SK-N-SH (cell line): Measurements from ENCODE around the gene ZNF177. TPM values are rescaled to one million over a fixed set of nuclear protein-coding genes. Genes with fewer than 3 reads are reported as not detected.

Experiments
- CTCF ChIA-PET: fragments of 300-600, 350-600 bp; formaldehyde crosslinking; extraction: SDS; loops from one replicate; lab custom pipeline; 2021; lab: Yijun Ruan, JAX
- POLR2A ChIA-PET: fragments of 350-600 bp; sonication (Branson Sonifier 250); formaldehyde crosslinking; extraction: SDS; loops from one replicate; lab custom pipeline; 2020; ENCODE audit warnings: antibody characterized with exemption, inconsistent platforms; lab: Yijun Ruan, JAX
- DNase-seq: peaks from one replicate; pipeline ENCODE4 v3.0.0; 2012
- H2AFZ ChIP-seq: fragments of 200-600 bp; sonication (generic); 2 replicates; pipeline ENCODE4 v1.8.1; 2016; ENCODE audit warnings: antibody characterized with exemption, mild to moderate bottlenecking, low read depth
- H3F3A ChIP-seq: fragments of 200-600 bp; sonication (generic); replicated peaks from 2 replicates; pipeline ENCODE3; 2016; ENCODE audit warnings: antibody characterized with exemption, mild to moderate bottlenecking; ENCODE audit not compliant: insufficient read depth
- H3K27ac ChIP-seq, 2 experiments: fragments of 200-500 bp in 1 of 2; fragments of 200-600 bp in 1 of 2; sonication (Bioruptor generic) in 1 of 2; sonication (generic), shearing (Covaris generic) in 1 of 2; 2 replicates each; pipeline versions ENCODE4 v1.5.1 to v1.6.1; 2014 to 2016; ENCODE audit warnings: low read depth in 2 of 2, inconsistent platforms in 1 of 2, low read length in 1 of 2, mild to moderate bottlenecking in 1 of 2, mixed read lengths in 1 of 2
- H3K27me3 ChIP-seq: fragments of 200-600 bp; sonication (generic), shearing (Covaris generic); 2 replicates; pipeline ENCODE4 v1.6.1; 2016; ENCODE audit warnings: mixed run types; ENCODE audit not compliant: insufficient read depth
- H3K36me3 ChIP-seq, 2 experiments: fragments of 200-500 bp in 1 of 2; fragments of 200-600 bp in 1 of 2; sonication (Bioruptor generic) in 1 of 2; sonication (generic) in 1 of 2; replicated peaks in 1 of 2; 2 replicates each; pipeline versions ENCODE3 to v1.5.1; 2014 to 2016; ENCODE audit warnings: low read length in 1 of 2, mild to moderate bottlenecking in 1 of 2; ENCODE audit not compliant: insufficient read depth in 2 of 2, control insufficient read depth in 1 of 2
- H3K4me1 ChIP-seq, 2 experiments: fragments of 200-500 bp in 1 of 2; fragments of 200-600 bp in 1 of 2; sonication (Bioruptor generic) in 1 of 2; sonication (generic), shearing (Covaris generic) in 1 of 2; 2 replicates each; pipeline versions ENCODE4 v1.5.1 to v1.6.1; 2014 to 2016; ENCODE audit warnings: low read depth in 1 of 2, low read length in 1 of 2, mixed run types in 1 of 2; ENCODE audit not compliant: insufficient read depth in 2 of 2, control insufficient read depth in 1 of 2
- H3K4me2 ChIP-seq: fragments of 200-600 bp; sonication (generic), shearing (Covaris generic); 2 replicates; pipeline ENCODE4 v1.6.1; 2017; ENCODE audit warnings: mixed run types
- H3K4me3 ChIP-seq, 2 experiments: fragments of 200-500 bp in 1 of 2; fragments of 200-600 bp in 1 of 2; sonication (Bioruptor generic) in 1 of 2; sonication (generic), shearing (Covaris generic) in 1 of 2; 2 replicates each; pipeline versions ENCODE4 v1.5.1 to v1.8.1; 2014 to 2016; ENCODE audit warnings: low read depth in 2 of 2, inconsistent platforms in 1 of 2, low read length in 1 of 2, mild to moderate bottlenecking in 1 of 2, mixed read lengths in 1 of 2, moderate library complexity in 1 of 2
- H3K79me2 ChIP-seq: fragments of 200-600 bp; sonication (generic); 2 replicates; pipeline ENCODE4 v1.8.1; 2017; ENCODE audit warnings: mild to moderate bottlenecking; ENCODE audit not compliant: insufficient read depth
- H3K9ac ChIP-seq: fragments of 200-600 bp; sonication (generic); 2 replicates; pipeline ENCODE4 v1.6.1; 2017; ENCODE audit warnings: mixed run types
- H3K9me2 ChIP-seq: fragments of 200-600 bp; sonication (generic); 2 replicates; pipeline ENCODE4 v1.6.1; 2017; ENCODE audit warnings: mixed run types
- H3K9me3 ChIP-seq: fragments of 200-600 bp; sonication (generic); 2 replicates; pipeline ENCODE4 v1.6.1; 2017; ENCODE audit warnings: mixed run types, mild to moderate bottlenecking, moderate library complexity
- H4K20me1 ChIP-seq: fragments of 200-600 bp; sonication (generic); 2 replicates; pipeline ENCODE4 v1.6.1; 2017; ENCODE audit warnings: mild to moderate bottlenecking, mixed run types; ENCODE audit not compliant: insufficient read depth
- ELF1 ChIP-seq: IDR thresholded peaks from 2 replicates; pipeline ENCODE4 v1.4.0; 2012
- EP300 ChIP-seq, 2 experiments: IDR thresholded peaks; 2 replicates each; pipeline versions ENCODE4 v1.4.0 to v1.6.1; 2012; ENCODE audit warnings: borderline replicate concordance in 1 of 2, low read depth in 1 of 2, low read length in 1 of 2
- EZH2phosphoT487 ChIP-seq: fragments of 200-600 bp; sonication (generic); IDR thresholded peaks from 2 replicates; pipeline ENCODE4 v1.6.1; 2017; ENCODE audit warnings: low read depth, mixed run types, mild to moderate bottlenecking, antibody characterized with exemption, moderate library complexity, borderline replicate concordance
- FOXM1 ChIP-seq: IDR thresholded peaks from 2 replicates; pipeline ENCODE4 v1.4.0; 2012; ENCODE audit warnings: low read depth, mild to moderate bottlenecking
- NRF1 ChIP-seq: IDR thresholded peaks from 2 replicates; pipeline ENCODE4 v1.6.1; 2012; ENCODE audit warnings: low read depth, mild to moderate bottlenecking, low read length
- RAD21 ChIP-seq: IDR thresholded peaks from 2 replicates; pipeline ENCODE4 v1.6.1; 2012; ENCODE audit warnings: mild to moderate bottlenecking, low read length
- RFX5 ChIP-seq: IDR thresholded peaks from 2 replicates; pipeline ENCODE4 v1.6.1; 2012; ENCODE audit warnings: mild to moderate bottlenecking, improper control_type of control experiment, low read length
- SIN3A ChIP-seq: IDR thresholded peaks from 2 replicates; pipeline ENCODE4 v1.6.1; 2012; ENCODE audit warnings: low read depth, mild to moderate bottlenecking, low read length, moderate library complexity, borderline replicate concordance
- TAF1 ChIP-seq: IDR thresholded peaks from 2 replicates; pipeline ENCODE4 v1.6.1; 2012; ENCODE audit warnings: low read depth, mild to moderate bottlenecking, low read length, moderate library complexity, borderline replicate concordance
- TCF12 ChIP-seq: IDR thresholded peaks from 2 replicates; pipeline ENCODE4 v1.4.0; 2012
- TEAD4 ChIP-seq: IDR thresholded peaks from 2 replicates; pipeline ENCODE4 v1.4.0; 2012; ENCODE audit warnings: mild to moderate bottlenecking, borderline replicate concordance; ENCODE audit not compliant: insufficient read depth
- YY1 ChIP-seq: IDR thresholded peaks from 2 replicates; pipeline ENCODE4 v1.4.0; 2012; ENCODE audit warnings: low read depth, mild to moderate bottlenecking
- WGBS: methylation state at CpG from one replicate; pipeline ENCODE4 v1.1.6; 2017; ENCODE audit warnings: low lambda C conversion rate; 5-methylcytosine and 5-hydroxymethylcytosine counted together
- polyA plus RNA-seq, 3 experiments: library from polyadenylated mRNA; depleted of rRNA; stranded (reverse); fragments of >200 nt; gene quantifications; 2 replicates each; pipeline ENCODE4 v1.2.3, GENCODE V29; 2012
- TF ChIP-seq, protein P1 (sequence below): IDR thresholded peaks from 2 replicates; pipeline ENCODE4 v1.4.0; 2012; ENCODE audit warnings: low read depth, borderline replicate concordance

Gene ZNF177
- polyA plus RNA-seq, 1 of the 3 experiments (the other 2 are of a cell fraction) = 2.6 TPM

DNA sequence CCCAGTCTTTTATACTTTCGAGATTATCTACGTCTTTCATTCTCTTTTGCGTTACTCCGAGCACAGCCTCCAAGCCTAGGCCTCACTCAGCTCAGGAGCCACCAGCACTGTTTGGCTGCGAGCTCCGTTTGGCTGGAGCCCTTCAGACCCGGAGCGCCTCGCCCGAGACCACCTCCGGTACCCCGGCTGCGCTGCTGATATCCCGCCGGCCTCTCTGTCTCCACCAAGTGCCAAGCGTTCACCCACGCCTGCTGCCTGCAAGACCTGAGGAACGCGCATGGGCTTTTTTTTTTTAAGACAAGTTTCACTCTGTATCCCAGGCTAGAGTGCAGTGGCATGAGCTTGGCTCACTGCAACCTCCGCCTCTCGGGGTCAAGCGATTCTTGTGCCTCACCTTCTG is 14.1 kb upstream of the ZNF177 start:
- TF ChIP-seq TAF1 = no peak
- no peak for TF ChIP-seq TEAD4
- no peak for TF ChIP-seq SIN3A
- no peak for TF ChIP-seq NRF1
- no peak for TF ChIP-seq EP300 (IDR thresholded peaks at IDR 0.05; ENCODE audit: borderline replicate concordance in 1 of 2, low read depth in 1 of 2, low read length in 1 of 2)
- TF ChIP-seq EZH2phosphoT487 = no peak
- H3K27ac ChIP-seq = no peak overlapping the region
- no peak overlapping the region for H3K9ac ChIP-seq
- H3K9me3 ChIP-seq = peaks cover 35% of the 10 kb centered on the region; the same call in 1 of the 2 replicates
- H3F3A ChIP-seq = no peaks in the 10 kb centered on the region
- no peaks in the 10 kb centered on the region for H3K9me2 ChIP-seq
- 95% methylated on average over 21 of the region's 22 CpGs for WGBS
- H3K27me3 ChIP-seq = no peaks in the 10 kb centered on the region
- H3K4me2 ChIP-seq = no peak overlapping the region
- no peak overlapping the region; a peak in 1 of 4 replicates for H3K4me3 ChIP-seq
- H4K20me1 ChIP-seq = no peaks in the 10 kb centered on the region
- no peaks in the 10 kb centered on the region for H3K79me2 ChIP-seq
- H3K36me3 ChIP-seq = peaks cover 0 to 32% of the 10 kb centered on the region in 2 experiments
- POLR2A ChIA-PET = no interaction called here
- H2AFZ ChIP-seq = no peak overlapping the region
- CTCF ChIA-PET = no interaction called here
- no peak for DNase-seq
- H3K4me1 ChIP-seq = no peaks in the 10 kb centered on the region

DNA sequence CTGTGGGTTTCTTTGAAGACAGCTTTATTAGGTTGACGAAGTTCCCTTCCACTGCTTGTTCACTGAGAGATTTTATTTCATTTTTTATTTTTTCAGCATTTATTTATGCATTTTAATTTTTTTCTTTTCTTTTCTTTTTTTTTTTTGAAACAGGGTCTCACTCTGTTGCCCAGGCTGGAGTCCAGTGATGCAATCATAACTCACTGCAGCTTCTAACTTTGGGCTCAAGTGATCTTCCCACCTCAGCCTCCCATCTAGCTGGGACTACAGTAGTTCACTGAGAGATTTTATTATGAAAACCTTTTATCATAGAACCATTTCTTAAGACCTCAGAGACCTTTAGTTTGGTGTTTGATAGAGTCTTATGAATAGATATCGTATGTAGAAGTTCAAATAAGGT is 10.3 kb upstream of the ZNF177 start:
- Histone ChIP-seq H3K36me3 (peaks cover 0 to 15% of the 10 kb centered on the region in 2 experiments), H3K9me3 (0 out of 2 replicates have a peak, but pooled peaks cover 11% of the 10 kb centered on the region), H3K4me2 (no peak overlapping the region), H3F3A (no peaks in the 10 kb centered on the region), H3K9ac (no peak overlapping the region), H3K4me3 (no peak overlapping the region), H4K20me1 (no peaks in the 10 kb centered on the region), H2AFZ (no peak overlapping the region), H3K27me3 (no peaks in the 10 kb centered on the region), H3K79me2 (no peaks in the 10 kb centered on the region), H3K9me2 (no peaks in the 10 kb centered on the region), H3K27ac (no peak overlapping the region), H3K4me1 (no peaks in the 10 kb centered on the region)
- ChIA-PET POLR2A (no interaction called here), CTCF (no interaction called here)
- WGBS = 73% methylated on average over 2 of the region's 2 CpGs
- no peak for DNase-seq
- no peak for TF ChIP-seq FOXM1
- no peak for TF ChIP-seq TCF12
- no peak for TF ChIP-seq EP300 (IDR thresholded peaks at IDR 0.05; ENCODE audit: borderline replicate concordance in 1 of 2, low read depth in 1 of 2, low read length in 1 of 2)
- TF ChIP-seq, protein P1, sequence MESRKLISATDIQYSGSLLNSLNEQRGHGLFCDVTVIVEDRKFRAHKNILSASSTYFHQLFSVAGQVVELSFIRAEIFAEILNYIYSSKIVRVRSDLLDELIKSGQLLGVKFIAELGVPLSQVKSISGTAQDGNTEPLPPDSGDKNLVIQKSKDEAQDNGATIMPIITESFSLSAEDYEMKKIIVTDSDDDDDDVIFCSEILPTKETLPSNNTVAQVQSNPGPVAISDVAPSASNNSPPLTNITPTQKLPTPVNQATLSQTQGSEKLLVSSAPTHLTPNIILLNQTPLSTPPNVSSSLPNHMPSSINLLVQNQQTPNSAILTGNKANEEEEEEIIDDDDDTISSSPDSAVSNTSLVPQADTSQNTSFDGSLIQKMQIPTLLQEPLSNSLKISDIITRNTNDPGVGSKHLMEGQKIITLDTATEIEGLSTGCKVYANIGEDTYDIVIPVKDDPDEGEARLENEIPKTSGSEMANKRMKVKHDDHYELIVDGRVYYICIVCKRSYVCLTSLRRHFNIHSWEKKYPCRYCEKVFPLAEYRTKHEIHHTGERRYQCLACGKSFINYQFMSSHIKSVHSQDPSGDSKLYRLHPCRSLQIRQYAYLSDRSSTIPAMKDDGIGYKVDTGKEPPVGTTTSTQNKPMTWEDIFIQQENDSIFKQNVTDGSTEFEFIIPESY = no peak
- TF ChIP-seq ELF1 = no peak
- TF ChIP-seq EZH2phosphoT487 = no peak
- no peak for TF ChIP-seq RFX5
- TF ChIP-seq RAD21 = no peak
- TF ChIP-seq YY1 = no peak
- TF ChIP-seq SIN3A = no peak
- no peak for TF ChIP-seq TAF1
